Spleen (tissue), 11 donors: ENCODE results near the gene ATF5. TPM values are rescaled to one million over a fixed set of nuclear protein-coding genes. Genes with fewer than 3 reads are reported as not detected.

Experiments used
- DNase-seq: peaks from one replicate; pipeline ENCODE4 v3.0.0-alpha.2; 2020
- H3K27ac ChIP-seq, 8 donors: fragments of 200-600 bp; sonication (generic) in 7 of 8; 1 replicate in 4 of 8; 2 replicates in 4 of 8; pipeline versions ENCODE4 v1.5.0 to v1.8.0; 2016 to 2021; ENCODE audit warnings: inconsistent platforms in 4 of 8, mild to moderate bottlenecking in 4 of 8, moderate library complexity in 1 of 8
- H3K27me3 ChIP-seq, 7 donors: fragments of 200-600 bp; sonication (generic) in 6 of 7; replicated peaks in 1 of 7; 1 replicate in 4 of 7; 2 replicates in 3 of 7; pipeline versions ENCODE4 v1.5.0 to v1.8.0; 2016 to 2021; ENCODE audit warnings: inconsistent platforms in 3 of 7, mild to moderate bottlenecking in 1 of 7
- H3K36me3 ChIP-seq, 6 donors: fragments of 200-600 bp; sonication (generic) in 5 of 6; 1 replicate in 4 of 6; 2 replicates in 2 of 6; pipeline versions ENCODE4 v1.5.0 to v1.8.0; 2016 to 2021; ENCODE audit warnings: inconsistent platforms in 2 of 6
- H3K4me1 ChIP-seq, 6 donors: fragments of 200-600 bp; sonication (generic) in 5 of 6; 1 replicate in 3 of 6; 2 replicates in 3 of 6; pipeline versions ENCODE4 v1.5.0 to v1.8.0; 2016 to 2021; ENCODE audit warnings: inconsistent platforms in 3 of 6
- H3K4me3 ChIP-seq, 8 donors: fragments of 200-600 bp; sonication (generic) in 7 of 8; 1 replicate in 4 of 8; 2 replicates in 4 of 8; pipeline versions ENCODE4 v1.5.0 to v1.8.0; 2016 to 2021; ENCODE audit warnings: inconsistent platforms in 4 of 8, mild to moderate bottlenecking in 4 of 8, moderate library complexity in 2 of 8
- H3K9me3 ChIP-seq, 8 donors: fragments of 200-600 bp; sonication (generic) in 7 of 8; 1 replicate in 4 of 8; 2 replicates in 4 of 8; pipeline versions ENCODE4 v1.5.0 to v1.8.0; 2016 to 2021; ENCODE audit warnings: inconsistent platforms in 4 of 8
- POLR2A ChIP-seq, 3 donors: fragments of 450-650 bp; IDR thresholded peaks; one replicate each; pipeline ENCODE4 v1.5.1; 2017; ENCODE audit warnings: antibody characterized with exemption in 3 of 3, mild to moderate bottlenecking in 1 of 3
- POLR2AphosphoS5 ChIP-seq, 3 donors: sonication (generic); formaldehyde crosslinking; IDR thresholded peaks; one replicate each; pipeline ENCODE4 v1.5.1; 2017; ENCODE audit warnings: antibody characterized with exemption in 3 of 3
- WGBS, 5 donors: extraction: QIAGEN DNeasy Blood & Tissue Kit in 3 of 5; methylation state at CpG; one replicate each; pipeline versions ENCODE4 v1.1.5 to v1.1.7; 2013 to 2018; 5-methylcytosine and 5-hydroxymethylcytosine counted together
- intact Hi-C: fragments of 100-400 bp; cut with DNase I; formaldehyde crosslinking; loops from one replicate; pipeline ENCODE4 v1.15.0; 2023; ENCODE audit warnings: low total_unique reads
- polyA plus RNA-seq, 3 donors: library from polyadenylated mRNA; stranded (reverse); fragments of 200-250 nt; gene quantifications; one replicate each; pipeline ENCODE4 v1.2.1, GENCODE V29; 2013
- total RNA-seq, 7 donors: library from RNA; depleted of rRNA in 3 of 7; stranded (reverse); fragments of >200 nt in 3 of 7; fragmentation: NEBNext Ultra II Directional in 4 of 7; extraction: Animal tissue kit (Norgen Biotek cat#: 25700) in 4 of 7; gene quantifications; one replicate each; pipeline versions ENCODE4 v1.1.0 to v1.2.1, GENCODE V29; 2016 to 2021
- TF ChIP-seq, protein P1 (sequence below), 11 experiments: fragments of 200-600 bp in 7 of 11; fragments of 450-650 bp in 4 of 11; sonication (generic) in 4 of 11; IDR thresholded peaks in 8 of 11; conservative IDR thresholded peaks in 3 of 11; 1 replicate in 7 of 11; 2 replicates in 4 of 11; pipeline versions ENCODE4 v1.4.0 to v1.8.0; 2016 to 2021; ENCODE audit warnings: antibody characterized with exemption in 11 of 11, inconsistent platforms in 4 of 11, mild to moderate bottlenecking in 1 of 11
- donor health status: healthy with polysubstance abuse.
- donor health status: DM: no; HTN: no; CAD: no; lungs with moderate emphysema.
- donor health status: DM: no; HTN: no; CAD: no.
- donor health status: Bipolar disorder and iron deficiency.
- donor health status: healthy.
- donor health status: DM: no; HTN: no; CAD: no.
- donor health status: DM: yes; HTN: yes; CAD: no.

Gene ATF5
- total and polyA plus RNA-seq, 10 donors = 10.2 to 45.8 (median 19.8) TPM

DNA sequence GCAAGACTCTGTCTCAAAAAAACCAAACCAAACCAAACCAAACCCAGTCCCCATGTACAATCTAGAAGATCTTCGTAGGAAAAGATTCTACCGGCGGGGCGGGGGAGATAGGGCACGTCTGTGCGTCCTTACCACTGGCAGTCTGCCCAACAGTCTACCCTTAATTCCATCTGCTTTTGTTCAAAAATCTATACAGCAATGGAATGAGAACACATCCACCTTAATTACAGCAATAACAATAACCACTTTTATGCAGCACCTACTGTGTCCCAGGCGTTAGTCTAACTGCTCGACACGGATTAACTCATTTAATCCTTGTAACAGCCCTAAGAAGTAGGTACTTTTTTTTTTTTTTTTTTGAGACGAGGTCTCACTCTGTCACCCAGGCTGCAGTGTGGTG lies 2.5 kb upstream of the ATF5 start:
- peaks cover 0 to 70% (median 37%) of the 10 kb centered on the region in 6 donors for H3K36me3 ChIP-seq

DNA sequence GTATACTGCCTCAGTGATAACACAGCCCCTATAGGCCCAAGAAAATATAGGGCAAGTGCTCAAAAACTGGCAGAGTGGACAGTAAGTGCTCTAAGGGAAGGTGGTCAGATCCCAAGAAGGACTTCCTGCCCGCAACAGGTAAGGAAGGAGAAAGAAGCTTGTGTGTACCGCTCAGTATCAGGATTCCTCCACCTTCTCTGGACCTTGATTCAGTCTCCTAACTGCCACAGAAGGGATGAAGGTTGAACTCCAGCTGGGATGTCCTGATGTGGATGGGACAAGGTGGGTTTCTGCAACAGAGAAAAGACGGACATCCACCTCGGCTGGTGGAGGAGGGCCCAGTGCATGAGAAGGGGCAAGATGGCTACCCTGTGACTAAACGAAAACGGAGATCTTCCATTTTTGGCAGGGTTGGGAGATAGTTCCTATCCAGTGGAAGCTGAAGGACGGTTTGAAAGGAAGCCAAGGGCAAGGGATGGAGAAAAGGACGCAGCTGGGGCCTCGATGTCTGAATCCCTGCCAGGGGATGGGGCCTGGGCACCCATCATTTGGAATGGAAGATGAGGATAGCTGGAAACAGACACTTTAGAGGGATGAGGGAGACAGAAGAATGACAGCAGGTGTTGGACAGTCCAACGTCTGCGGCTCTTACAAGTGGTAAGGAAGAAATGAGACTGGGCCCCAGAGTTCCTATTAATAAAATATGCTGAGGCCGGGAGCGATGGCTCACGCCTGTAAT lies 1.3 kb upstream of the ATF5 start:
- WGBS, 5 donors = 74 to 86% (median 82%) methylated on average over 14 of the region's 14 CpGs
- Histone ChIP-seq H3K27me3 (no peaks in the 10 kb centered on the region), H3K9me3 (no peaks in the 10 kb centered on the region), H3K27ac (peak overlapping the region in 5 of 8 donors; percentile 38 to 97 (median 92)), H3K4me3 (peak overlapping the region in 5 of 8 donors; percentile 93 to 100 (median 100)), H3K36me3 (peaks cover 0 to 66% (median 28%) of the 10 kb centered on the region in 6 donors), H3K4me1 (peaks cover 16 to 79% (median 62%) of the 10 kb centered on the region in 6 donors)
- TF ChIP-seq, protein P1, sequence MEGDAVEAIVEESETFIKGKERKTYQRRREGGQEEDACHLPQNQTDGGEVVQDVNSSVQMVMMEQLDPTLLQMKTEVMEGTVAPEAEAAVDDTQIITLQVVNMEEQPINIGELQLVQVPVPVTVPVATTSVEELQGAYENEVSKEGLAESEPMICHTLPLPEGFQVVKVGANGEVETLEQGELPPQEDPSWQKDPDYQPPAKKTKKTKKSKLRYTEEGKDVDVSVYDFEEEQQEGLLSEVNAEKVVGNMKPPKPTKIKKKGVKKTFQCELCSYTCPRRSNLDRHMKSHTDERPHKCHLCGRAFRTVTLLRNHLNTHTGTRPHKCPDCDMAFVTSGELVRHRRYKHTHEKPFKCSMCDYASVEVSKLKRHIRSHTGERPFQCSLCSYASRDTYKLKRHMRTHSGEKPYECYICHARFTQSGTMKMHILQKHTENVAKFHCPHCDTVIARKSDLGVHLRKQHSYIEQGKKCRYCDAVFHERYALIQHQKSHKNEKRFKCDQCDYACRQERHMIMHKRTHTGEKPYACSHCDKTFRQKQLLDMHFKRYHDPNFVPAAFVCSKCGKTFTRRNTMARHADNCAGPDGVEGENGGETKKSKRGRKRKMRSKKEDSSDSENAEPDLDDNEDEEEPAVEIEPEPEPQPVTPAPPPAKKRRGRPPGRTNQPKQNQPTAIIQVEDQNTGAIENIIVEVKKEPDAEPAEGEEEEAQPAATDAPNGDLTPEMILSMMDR (IDR thresholded peaks at IDR 0.05 in 8 of 11, conservative IDR thresholded peaks at IDR 0.05 in 3 of 11) = peak in 1 of 11 experiments; percentile 6
- no peak for TF ChIP-seq POLR2A (IDR thresholded peaks at IDR 0.05)
- intact Hi-C loops = no loop called here
- no peak for DNase-seq

More for the DNA sequence above, 2.5 kb upstream of the ATF5 start:
- H3K27ac ChIP-seq = no peak overlapping the region
- no peak overlapping the region for H3K4me3 ChIP-seq
- DNase-seq = no peak
- no peaks in the 10 kb centered on the region for H3K9me3 ChIP-seq
- intact Hi-C loops = no loop called here
- TF ChIP-seq, protein P1 (IDR thresholded peaks at IDR 0.05 in 8 of 11, conservative IDR thresholded peaks at IDR 0.05 in 3 of 11) = no peak
- no peak for TF ChIP-seq POLR2AphosphoS5 (IDR thresholded peaks at IDR 0.05)
- no peak for TF ChIP-seq POLR2A (IDR thresholded peaks at IDR 0.05)
- H3K27me3 ChIP-seq = no peaks in the 10 kb centered on the region
- H3K4me1 ChIP-seq = peaks cover 16 to 84% (median 68%) of the 10 kb centered on the region in 6 donors
- 86 to 94% (median 93%) methylated on average over 10 of the region's 10 CpGs for WGBS, 5 donors

DNA sequence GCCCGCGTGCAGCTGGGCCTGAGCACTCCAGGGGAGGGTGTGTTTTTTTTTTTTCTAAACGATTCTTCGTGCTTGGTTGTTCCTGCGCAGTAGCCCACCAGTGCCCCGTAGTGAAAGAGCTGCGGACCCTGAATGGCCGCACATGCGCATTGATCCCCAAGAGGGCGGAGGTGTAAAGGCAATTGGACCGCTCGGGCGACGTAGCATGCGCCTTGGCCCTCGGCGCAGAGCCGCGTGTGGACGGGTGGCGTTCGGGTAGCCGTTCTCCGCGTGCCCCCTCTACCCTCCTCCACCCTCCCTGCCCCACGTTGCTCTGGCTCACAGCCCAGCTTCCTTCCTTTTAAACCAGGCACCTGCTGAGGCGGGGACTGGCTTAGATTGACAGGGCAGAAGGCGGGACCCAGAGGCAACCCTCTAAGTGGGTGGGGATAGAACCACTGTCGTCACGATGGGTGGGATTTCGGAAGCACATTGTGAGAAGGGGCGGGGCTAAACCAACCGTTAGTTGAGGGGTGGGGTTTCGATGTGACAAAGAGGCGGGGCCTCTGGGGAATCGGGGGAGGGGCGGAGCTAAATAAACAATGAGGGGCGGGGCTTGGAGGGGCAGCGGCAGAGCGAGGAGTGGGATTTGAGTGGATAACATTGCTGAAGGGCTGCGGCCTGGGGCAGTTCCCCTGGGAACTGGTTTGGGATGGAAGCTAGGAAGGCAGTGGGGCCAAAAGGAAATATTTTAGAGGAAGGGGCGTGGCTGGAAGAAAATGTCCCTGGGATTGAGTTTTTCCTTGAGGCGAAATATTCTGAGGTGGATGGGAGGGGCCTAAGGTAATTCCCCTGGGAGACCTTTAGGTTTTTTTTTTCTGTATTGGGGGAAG lies 842 bp downstream of the ATF5 start:
- WGBS, 5 donors = 4 to 5% (median 5%) methylated on average over 41 to 43 of the region's 43 CpGs

More for the DNA sequence above, 842 bp downstream of the ATF5 start:
- no peaks in the 10 kb centered on the region for H3K27me3 ChIP-seq
- no peaks in the 10 kb centered on the region for H3K9me3 ChIP-seq
- peaks cover 16 to 67% (median 45%) of the 10 kb centered on the region in 6 donors for H3K4me1 ChIP-seq
- TF ChIP-seq, protein P1 (IDR thresholded peaks at IDR 0.05 in 8 of 11, conservative IDR thresholded peaks at IDR 0.05 in 3 of 11) = peak in 6 of 11 experiments; percentile 18 to 44 (median 36)
- TF ChIP-seq POLR2A (IDR thresholded peaks at IDR 0.05) = peak; percentile 28 to 89 (median 88)
- peak; percentile 98 to 99 (median 98) for TF ChIP-seq POLR2AphosphoS5 (IDR thresholded peaks at IDR 0.05)
- H3K27ac ChIP-seq = peak overlapping the region; percentile 88 to 97 (median 94)
- peaks cover 0 to 51% (median 7%) of the 10 kb centered on the region in 6 donors for H3K36me3 ChIP-seq
- intact Hi-C loops = no loop called here
- peak overlapping the region; percentile 92 to 100 (median 98) for H3K4me3 ChIP-seq
- peak; percentile 96 for DNase-seq
